Hematopoietic multipotent progenitor cell treated with erythropoietin and hydrocortisone succinate and interleukin-3 and kit ligand, for 4 days (in vitro differentiated cells): Measurements from ENCODE around the gene GARIN5B.

Source experiments
- DNase-seq: peaks from one replicate; pipeline ENCODE4 v3.0.0-alpha.2; 2015

GARIN5B gene

DNA sequence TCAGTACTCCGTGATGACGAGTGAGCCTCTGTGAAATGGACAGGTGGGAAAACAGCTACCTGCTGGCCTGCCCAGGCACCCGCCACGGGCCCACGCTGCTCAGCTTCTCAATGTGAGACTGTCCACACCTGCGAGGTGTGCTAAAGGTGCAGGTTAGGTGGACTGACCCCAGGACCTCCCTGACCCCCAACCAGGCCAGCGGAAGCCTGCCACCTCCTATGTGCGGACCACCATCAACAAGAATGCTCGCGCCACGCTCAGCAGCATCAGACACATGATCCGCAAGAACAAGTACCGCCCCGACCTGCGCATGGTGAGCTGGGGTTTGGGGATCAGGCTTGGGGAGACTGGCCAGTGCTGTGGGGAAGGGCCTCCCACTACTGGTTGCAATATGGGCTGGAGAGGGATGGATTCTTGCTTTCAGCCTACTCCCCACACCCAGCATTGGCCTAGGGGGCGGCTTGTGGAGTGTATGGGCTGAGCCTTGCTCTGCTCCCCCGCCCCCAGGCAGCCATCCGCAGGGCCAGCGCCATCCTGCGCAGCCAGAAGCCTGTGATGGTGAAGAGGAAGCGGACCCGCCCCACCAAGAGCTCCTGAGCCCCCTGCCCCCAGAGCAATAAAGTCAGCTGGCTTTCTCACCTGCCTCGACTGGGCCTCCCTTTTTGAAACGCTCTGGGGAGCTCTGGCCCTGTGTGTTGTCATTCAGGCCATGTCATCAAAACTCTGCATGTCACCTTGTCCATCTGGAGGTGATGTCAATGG, 24.9 kb upstream of the GARIN5B start:
- no peak for DNase-seq

DNA sequence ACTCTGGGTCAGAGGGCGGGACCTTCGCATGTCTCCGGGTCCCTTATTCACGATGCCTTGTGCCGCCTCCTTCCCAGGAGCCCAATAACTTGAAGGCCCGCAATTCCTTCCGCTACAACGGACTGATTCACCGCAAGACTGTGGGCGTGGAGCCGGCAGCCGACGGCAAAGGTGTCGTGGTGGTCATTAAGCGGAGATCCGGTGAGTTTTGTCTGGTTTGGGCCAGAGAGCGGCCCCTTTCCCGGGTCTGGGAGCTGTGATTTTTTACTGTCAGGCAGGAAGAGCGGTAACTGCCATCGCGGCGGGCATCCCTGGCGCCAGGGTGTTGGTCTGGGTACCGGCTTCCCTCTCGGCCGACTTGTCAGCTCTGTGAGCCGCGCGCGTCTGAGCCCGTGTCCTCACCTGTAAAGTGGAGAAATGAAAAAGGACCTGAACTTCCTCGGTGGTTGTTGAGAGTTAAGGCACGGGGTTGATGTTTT, 23.5 kb upstream of the GARIN5B start:
- DNase-seq = no peak

DNA sequence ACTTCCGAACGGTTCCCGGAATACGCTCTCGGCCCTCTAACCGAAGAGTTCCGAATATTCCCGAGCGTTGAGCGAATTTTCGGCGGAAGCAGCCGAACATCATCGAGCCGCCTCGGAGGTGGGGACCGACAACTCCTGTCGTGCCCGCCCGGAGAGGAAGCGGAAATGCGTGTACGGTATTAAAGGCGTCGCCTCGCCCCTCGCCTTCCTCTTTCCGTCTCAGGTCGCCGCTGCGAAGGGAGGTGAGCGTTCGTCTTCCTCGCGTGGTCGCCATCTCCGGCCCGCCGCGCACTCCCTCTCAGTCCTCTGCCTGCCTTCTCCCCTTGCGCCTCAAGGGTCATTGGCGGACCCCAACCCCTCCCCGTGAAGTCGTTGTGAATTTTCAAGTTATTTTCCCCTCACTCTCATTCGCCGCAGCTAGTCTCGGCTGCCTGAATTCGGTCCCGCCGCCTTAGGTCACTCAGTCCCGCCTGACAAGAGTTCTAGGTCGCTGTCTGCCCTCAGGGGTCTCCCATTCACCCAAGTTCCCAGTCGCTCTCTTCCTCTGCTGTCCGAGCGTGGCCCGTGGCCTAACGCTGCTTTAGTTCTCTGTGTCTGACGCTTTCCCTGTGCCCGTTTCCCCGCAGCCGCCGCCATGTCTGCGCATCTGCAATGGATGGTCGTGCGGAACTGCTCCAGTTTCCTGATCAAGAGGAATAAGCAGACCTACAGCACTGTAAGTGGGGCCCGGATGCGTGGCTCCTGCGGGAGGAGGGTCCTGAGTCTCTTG, 22.8 kb upstream of the GARIN5B start, which contains the start of gene RPL28:
TSS of gene RPL28 (plus strand) at position 209 of the 769 bp plus-strand sequence. CDS start at position 635, 426 bp downstream.
- DNase-seq = peak; percentile 100

DNA sequence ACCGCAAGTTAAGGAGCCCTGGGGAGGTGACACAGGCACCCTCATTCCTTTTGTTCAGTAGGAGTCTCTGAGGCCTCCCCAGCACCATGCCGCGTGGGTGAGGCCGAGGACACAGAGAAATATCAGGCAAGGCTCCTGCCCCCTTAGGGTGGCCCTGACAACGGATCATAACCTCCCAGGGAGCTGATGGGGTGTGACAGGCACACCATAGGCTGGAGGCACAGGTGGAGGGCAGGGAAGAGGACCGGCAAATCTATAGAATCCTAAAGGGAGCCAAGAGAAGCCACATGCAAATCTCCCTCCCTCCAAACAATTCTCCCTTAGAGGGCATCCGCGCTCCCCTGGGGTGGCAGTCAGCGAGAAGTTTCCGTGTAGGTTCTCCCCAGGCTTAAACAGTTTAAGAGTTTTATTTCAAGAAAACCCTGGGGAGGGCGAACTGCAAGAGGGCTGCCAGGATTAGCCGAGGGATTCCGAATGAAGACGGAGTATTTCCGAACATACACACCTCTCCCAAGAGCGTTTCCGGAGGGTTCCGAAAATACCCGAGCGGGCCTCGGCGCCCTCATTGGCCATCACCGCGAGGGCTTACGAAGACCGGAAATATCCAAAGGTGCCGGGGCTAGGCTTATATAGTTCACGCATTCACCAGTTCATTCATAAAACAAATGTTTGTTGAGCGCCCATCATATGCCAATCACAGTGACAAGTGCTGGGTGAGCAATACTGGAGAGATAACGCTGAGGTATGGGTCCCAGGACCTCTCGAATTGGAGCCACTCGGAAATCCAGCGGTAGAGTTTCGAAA, 22.1 kb upstream of the GARIN5B start:
- DNase-seq = peak; percentile 98

GRCh38 chr19:55384131-55384919, 21.3 kb upstream of the GARIN5B start, which contains the start of gene TMEM238:
TMEM238 (minus strand) TSS chr19:55384292; CDS start chr19:55384259, 33 bp downstream.
- peak; percentile 78 for DNase-seq

DNA sequence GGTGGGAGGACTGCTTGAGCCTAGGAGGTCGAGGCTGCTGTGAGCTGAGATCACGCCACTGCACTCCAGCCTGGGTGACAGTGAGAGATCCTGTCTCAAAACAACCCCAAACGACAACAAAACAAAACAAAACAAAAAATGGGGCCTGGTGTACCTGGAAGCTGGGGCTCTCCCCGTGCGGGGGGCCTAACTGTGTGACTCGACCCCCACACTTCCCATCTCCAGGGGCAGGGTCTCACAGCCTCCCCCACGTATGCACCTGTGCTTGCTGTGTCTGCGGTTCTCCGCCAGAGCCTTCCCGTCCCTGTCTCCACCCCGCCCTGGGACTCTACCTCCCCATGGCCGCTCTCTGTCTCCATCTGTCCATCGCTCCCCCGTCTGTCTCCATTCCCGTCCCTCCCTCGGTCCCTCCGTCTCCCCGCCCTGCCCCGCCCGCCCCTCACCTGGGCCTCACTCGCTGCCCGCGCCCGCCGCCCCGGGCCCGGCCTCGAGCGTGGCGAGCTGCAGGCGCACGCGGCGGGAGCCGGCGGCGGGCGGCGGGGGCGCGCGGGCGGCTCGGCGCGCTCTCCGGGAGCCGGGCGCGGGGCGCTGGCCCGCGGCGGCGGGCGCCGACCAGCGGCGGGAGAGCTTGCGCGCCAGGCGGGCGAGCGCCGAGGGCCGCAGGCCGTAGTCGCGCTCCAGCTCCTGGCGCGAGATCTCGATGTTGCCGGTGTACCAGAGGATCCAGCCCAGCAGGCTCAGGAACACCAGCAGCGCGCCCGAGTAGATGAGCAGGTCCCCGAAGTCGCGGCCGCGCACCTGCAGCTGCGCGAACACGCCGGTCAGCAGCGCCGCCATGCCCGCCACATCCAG, 20.4 kb upstream of the GARIN5B start:
- DNase-seq = peak; percentile 86

DNA sequence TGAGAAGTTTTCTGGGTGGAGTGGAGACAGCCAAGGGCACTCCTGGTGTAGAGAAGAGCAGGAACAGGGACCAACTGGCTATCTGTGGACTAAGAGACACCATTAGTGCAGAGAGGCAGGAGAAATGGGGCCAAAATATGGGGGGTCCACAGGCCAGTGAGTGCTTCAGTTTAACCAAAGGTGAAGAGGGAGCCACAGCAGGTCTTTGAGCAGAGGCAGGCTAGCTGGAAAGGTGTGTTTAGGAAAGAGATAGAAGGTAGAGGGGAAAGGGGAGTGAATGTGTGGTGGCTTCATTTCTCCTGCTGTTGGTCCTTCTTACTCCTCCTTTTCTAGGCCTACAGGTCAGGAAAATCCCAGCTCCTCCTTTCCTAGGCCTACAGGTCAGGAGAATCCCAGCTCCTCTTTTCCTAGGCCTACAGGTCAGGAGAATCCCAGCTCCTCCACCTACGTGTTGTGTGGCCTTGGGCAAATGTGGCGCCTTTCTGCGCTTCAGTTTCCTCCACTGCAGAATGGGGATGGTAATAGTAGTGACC, 19.5 kb upstream of the GARIN5B start:
- no peak for DNase-seq

GRCh38 chr19:55382013-55382412, 19.0 kb upstream of the GARIN5B start:
- no peak for DNase-seq

DNA sequence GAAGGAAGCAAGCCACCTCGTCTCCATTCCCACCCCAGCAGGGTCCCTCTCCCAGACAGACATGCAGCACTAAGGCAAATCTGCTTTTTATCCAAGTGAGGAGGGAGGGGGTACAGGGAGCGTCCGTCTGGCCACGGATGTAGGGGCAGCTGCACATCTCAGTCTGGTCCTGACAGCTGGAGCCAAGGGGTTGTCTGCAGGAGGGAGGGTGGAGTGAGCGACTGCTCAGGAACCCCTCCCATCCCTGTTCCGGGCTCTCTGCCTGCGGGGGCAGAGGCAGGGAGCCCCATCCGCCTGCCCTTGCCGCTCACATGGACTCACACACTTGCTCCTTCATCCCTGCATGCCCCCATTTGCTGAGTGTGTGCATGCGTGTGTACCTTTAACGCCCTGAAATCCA, 16.1 kb upstream of the GARIN5B start:
- no peak for DNase-seq

DNA sequence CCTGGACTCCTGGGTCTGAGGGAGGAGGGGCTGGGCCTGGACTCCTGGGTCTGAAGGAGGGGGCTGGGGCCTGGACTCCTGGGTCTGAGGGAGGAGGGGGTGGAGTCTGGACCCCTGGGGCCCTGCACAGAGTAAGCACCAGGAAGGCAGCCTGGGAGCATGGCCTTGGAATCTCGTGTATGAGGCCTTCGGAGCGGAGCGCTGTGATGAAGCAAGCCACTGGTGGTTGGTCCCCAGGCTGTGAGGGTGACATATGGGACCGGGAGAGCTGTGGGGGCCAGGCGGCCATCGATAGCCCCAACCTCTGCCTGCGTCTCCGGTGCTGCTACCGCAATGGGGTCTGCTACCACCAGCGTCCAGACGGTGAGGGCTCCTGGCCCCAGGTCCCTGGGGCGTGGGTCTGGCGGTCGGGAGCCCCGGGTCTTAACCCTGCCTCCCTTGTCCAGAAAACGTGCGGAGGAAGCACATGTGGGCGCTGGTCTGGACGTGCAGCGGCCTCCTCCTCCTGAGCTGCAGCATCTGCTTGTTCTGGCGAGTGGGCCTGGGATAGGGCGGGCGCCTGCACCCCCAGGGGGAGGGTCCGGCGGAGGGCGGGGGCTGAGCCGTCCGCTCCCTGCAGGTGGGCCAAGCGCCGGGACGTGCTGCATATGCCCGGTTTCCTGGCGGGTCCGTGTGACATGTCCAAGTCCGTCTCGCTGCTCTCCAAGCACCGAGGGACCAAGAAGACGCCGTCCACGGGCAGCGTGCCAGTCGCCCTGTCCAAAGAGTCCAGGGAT, 14.5 kb upstream of the GARIN5B start:
- no peak for DNase-seq

- DNase-seq = peak; percentile 35
Measured at GRCh38 chr19:55376241-55376933, 13.3 kb upstream of the GARIN5B start, which contains the start of gene TMEM190. TMEM190 (plus strand) TSS chr19:55376826; CDS start chr19:55376854, 28 bp downstream.

DNA sequence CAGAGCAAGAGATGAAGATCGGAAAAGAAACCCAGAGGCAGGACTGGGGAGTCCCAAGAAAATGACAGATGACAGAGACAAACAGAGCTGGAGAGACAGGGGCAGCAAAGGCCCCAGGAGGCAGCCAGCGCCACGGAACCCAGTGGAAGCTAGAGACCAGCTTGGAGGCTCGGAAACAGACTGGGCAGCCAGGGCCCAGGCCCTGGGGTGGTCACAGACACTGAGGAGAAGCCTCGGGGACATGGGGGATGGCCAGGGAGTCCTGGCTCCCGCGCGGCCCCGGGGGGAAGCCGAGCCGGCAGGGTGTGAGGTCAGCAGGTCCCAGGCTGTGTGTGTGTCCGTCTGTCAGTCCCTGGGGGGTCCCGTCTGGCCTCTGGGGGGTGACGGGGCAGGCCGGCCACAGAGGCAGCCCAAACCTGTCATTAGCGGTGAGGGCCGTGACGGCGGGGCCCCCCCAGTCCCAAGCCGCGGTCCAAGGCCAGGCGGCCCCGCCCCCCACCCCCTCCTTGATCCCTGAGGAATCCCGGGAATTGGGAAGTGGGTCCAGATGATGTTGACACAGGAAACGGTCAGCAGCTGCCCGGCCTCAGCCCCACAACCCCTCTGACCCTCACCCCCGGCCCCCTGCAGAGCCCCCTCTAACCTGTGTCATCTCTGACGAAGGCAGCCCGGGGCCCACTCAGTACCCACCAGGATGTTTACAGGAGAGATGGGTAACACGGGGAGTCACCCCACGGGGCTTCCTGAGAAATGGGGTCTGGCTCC, 11.1 kb upstream of the GARIN5B start:
- no peak for DNase-seq

DNA sequence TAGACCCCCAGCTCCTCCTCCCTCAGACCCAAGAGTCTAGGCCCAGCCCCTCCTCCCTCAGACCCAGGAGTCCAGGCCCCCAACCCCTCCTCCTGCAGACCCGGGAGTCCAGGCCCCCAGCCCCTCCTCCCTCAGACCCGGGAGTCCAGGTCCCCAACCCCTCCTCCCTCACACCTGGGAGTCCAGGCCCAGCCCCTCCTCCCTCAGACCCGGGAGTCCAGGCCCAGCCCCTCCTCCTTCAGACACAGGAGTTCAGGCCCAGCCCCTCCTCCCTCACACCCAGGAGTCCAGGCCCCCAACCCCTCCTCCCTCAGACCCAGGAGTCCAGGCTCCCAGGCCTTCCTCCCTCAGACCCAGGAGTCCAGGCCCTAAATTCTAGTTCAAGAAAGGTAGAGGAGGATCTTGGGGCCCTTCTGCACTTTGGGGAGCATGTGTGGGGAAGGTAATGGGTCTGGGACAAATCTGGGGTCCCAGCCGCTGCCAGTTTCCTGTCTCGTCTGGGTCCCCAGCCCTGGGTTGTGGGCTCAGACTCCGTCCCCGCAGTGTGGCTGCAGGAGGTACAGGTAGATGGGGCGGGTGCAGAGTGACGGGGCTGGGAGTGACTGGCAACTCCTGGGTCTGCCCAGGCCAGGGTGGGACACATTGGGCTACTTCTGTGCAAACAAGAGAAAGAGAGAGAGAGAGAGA, 10.4 kb upstream of the GARIN5B start:
- no peak for DNase-seq

- DNase-seq = no peak
Measured at GRCh38 chr19:55372316-55373081, 9.4 kb upstream of the GARIN5B start.

GRCh38 chr19:55370305-55370988, 7.4 kb upstream of the GARIN5B start, which contains the start of gene IL11:
IL11 (minus strand) TSS chr19:55370463; CDS start chr19:55370310, 153 bp downstream.
- no peak for DNase-seq

GRCh38 chr19:55369653-55370304, 6.7 kb upstream of the GARIN5B start:
- DNase-seq = peak; percentile 58
